Measurements from ENCODE around the gene SMIM44.

The SMIM44 gene

DNA sequence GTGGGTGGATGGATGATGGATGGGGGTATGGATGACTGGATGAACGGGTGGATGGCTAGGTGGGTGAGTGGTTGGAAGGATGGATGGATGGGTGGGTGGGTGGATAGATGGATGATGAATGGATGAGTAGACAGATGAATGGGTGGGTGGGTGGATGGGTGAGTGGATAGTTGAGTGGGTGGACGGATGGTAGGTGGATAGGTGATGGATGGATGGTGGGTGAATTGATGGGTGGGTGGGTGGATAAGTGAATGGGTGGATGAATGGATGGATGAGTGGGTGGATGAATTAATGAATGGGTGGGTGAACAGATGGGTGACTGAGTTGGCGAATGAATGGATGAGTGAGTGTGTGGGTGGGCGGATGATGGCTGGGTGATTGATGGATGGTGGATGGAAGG lies 7.8 kb downstream of the SMIM44 start:
- DNase-seq, result no peak

GRCh38 chr19:3474614-3475013 lies 8.6 kb downstream of the SMIM44 start:
- no peak for DNase-seq

DNA sequence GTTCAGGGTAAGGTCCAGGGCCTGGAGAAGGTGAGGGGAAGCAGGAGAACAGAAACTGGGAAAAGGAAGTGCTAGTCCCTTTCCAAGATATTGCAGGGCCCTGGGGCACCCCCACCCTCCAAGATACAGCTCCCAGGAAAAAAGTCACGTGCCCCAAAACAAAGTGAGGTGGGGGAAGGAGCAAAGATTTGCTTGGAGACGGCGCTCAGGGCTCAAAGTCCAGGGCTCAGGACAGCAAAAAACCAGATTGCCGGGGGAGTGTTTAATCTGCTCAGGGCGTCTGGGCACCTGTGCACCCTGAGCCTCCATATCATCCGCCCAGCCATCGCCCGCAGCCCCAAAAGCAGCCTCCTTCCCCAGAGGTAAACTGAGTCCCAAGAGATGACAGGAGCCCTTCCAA lies 9.2 kb downstream of the SMIM44 start:
- DNase-seq, result no peak

DNA sequence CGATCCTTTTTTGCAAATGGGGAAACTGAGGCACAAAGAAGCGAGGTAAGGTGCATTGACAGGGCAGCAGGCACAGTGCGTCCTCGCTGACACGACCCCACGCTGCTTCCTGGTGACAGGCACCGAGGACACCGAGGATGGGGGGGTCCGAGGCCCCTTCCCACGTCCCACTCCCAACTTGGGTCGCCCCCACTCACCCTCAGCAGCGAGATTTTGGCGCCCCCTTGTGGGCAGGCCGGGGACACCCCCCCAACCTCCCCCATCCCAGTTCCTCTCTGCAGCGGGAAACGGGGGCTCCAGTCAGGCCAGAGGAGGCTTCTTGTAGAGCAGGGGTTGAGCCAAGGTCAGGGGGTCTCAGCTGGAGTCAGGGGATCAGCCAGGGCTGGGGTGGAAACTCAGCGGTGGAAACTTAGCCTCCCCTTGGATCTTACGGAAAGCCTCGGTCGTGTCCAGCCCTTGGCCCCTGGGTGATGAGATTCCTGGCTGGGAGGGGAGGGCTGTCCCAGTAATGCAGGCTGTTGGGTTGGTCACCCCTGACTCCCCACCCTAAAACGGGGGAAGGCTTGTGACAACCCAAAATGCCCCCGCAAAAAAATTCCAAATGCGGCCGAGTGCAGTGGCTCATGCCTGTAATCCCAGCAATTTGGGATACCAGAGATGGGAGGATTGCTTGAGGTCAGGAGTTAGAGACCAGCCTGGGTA lies 11.1 kb downstream of the SMIM44 start:
- DNase-seq, result peak; percentile 4

DNA sequence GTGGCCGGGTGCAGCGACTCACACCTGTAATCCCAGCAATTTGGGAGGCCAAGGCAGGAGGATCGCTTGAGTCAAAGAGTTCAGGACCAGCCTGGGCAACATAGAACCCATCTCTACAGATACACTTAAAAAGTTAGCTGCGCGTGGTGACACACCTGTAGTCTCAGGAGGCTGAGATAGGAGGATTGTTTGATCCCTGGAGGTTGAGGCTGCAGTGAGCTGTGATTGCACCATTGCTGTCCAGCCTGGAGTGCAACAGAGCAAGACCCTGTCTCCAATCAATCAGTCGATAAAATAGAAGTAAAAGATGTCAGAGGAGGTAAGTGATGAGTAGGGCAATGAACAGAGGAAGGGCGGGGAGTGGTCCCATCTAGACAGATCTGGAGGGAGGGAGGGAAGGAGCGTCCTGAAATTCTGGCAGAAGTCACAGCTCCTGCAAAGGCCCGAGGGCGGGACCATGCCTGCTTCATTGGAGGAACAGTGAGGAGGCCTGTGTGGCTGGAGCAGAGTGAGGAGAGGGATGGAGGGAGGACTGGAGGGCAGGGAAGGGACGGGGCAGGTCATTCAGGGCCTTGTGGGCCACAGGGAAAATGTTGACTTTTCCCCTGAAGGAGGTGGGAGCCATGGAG lies 12.6 kb downstream of the SMIM44 start:
- no peak for DNase-seq

- no peak for DNase-seq
Observed at GRCh38 chr19:3469638-3470499, 13.4 kb downstream of the SMIM44 start.

- DNase-seq, result no peak
Observed at GRCh38 chr19:3468211-3468610, 15.0 kb downstream of the SMIM44 start.

- no peak for DNase-seq
Observed at GRCh38 chr19:3467437-3468198, 15.6 kb downstream of the SMIM44 start.

DNA sequence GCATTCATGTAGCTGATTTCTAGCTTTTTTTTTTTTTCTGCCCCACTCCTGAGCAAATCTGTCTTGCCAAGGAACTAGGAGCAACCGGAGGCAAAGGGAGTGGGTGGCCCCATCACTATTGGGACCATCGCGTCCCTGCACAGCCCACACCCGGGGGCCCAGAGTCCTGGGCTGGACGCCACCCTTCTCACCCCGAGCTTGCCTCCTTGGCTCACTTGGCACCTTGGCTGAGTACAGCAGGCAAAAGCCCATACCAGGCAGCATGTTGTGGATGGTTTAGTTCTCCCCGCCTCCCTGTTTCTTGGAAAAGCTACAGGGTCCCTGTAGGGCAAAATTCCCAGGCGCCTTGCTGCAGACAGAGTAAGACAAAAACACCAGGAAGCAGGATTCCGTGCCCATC lies 16.6 kb downstream of the SMIM44 start:
- no peak for DNase-seq

DNA sequence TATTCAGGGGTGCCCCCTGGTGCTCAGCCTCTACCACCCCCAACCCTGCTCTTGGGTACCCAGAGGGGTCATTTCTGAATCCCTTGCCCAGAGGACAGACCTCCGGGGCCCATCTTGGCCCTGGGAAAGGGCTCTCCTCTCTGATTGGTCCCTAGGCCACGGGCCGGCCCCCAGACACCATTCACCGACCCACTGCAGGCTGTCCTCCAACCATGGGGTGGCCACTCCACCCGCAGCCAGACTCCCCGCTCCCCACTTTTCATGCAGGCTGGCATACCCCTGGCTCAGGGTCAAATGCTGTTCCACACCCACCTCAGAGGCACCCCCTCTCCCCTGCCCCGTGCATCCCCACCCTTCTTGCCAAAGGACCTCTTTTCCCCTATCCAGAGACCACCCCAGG lies 17.7 kb downstream of the SMIM44 start:
- DNase-seq, result no peak

GRCh38 chr19:3464587-3465235 lies 18.5 kb downstream of the SMIM44 start:
- DNase-seq, result no peak

GRCh38 chr19:3463714-3464586 lies 19.3 kb downstream of the SMIM44 start:
- no peak for DNase-seq

GRCh38 chr19:3462991-3463713 lies 20.1 kb downstream of the SMIM44 start:
- no peak for DNase-seq

- DNase-seq, result no peak
Observed at GRCh38 chr19:3459965-3460582, 23.2 kb downstream of the SMIM44 start.

GRCh38 chr19:3459089-3459881 lies 24.0 kb downstream of the SMIM44 start:
- no peak for DNase-seq

- DNase-seq, result no peak
Observed at GRCh38 chr19:3458229-3459088, 24.8 kb downstream of the SMIM44 start.

GRCh38 chr19:3457528-3458228 lies 25.6 kb downstream of the SMIM44 start:
- DNase-seq, result no peak
